Common myeloid progenitor, CD34-positive (primary cell): ENCODE measurements around the gene TACR1.

Experiments
- CTCF ChIA-PET: fragments of 350-600 bp; sonication (Branson Sonifier 250); formaldehyde crosslinking; loops from one replicate; lab custom pipeline; 2021; ENCODE audit warnings: antibody characterized with exemption; lab: Charles Lee
- POLR2A ChIA-PET: fragments of 350-600 bp; sonication (Branson Sonifier 250); formaldehyde crosslinking; loops from one replicate; lab custom pipeline; 2021; ENCODE audit warnings: antibody characterized with exemption; lab: Charles Lee
- DNase-seq, 3 donors: peaks; one replicate each; pipeline versions ENCODE4 v3.0.0 to v3.0.0-alpha.2; 2013
- H3K27ac ChIP-seq, 2 experiments: 1 replicate in 1 of 2; 2 replicates in 1 of 2; pipeline ENCODE4 v1.7.0; 2013; ENCODE audit warnings: inconsistent platforms in 2 of 2, low read length in 2 of 2, mild to moderate bottlenecking in 2 of 2, low read depth in 1 of 2, moderate library complexity in 1 of 2; ENCODE audit not compliant: severe bottlenecking in 2 of 2, insufficient read depth in 1 of 2, poor library complexity in 1 of 2
- H3K27me3 ChIP-seq, 5 experiments: replicated peaks in 2 of 5; 1 replicate in 3 of 5; 2 replicates in 2 of 5; pipeline versions ENCODE4 v1.6.1 to v1.7.0; 2013; ENCODE audit warnings: low read length in 4 of 5, mild to moderate bottlenecking in 2 of 5, moderate library complexity in 2 of 5, inconsistent platforms in 1 of 5; ENCODE audit not compliant: insufficient read depth in 5 of 5, control insufficient read depth in 4 of 5
- H3K36me3 ChIP-seq, 4 experiments: 1 replicate in 2 of 4; 2 replicates in 2 of 4; pipeline versions ENCODE4 v1.6.1 to v1.7.0; 2013; ENCODE audit warnings: low read length in 3 of 4, control low read depth in 1 of 4, mild to moderate bottlenecking in 1 of 4; ENCODE audit not compliant: control insufficient read depth in 4 of 4, insufficient read depth in 4 of 4
- H3K4me1 ChIP-seq, 4 experiments: 1 replicate in 3 of 4; 2 replicates in 1 of 4; pipeline versions ENCODE4 v1.6.1 to v1.7.1; 2013; ENCODE audit warnings: low read length in 3 of 4, mild to moderate bottlenecking in 3 of 4, control low read depth in 1 of 4, inconsistent platforms in 1 of 4, moderate library complexity in 1 of 4; ENCODE audit not compliant: control insufficient read depth in 4 of 4, insufficient read depth in 4 of 4; ENCODE audit errors: control extremely low read depth in 1 of 4
- H3K4me3 ChIP-seq, 7 experiments: 1 replicate in 4 of 7; 2 replicates in 3 of 7; pipeline versions ENCODE4 v1.5.1 to v1.7.0; 2013; ENCODE audit warnings: mild to moderate bottlenecking in 7 of 7, low read length in 6 of 7, moderate library complexity in 6 of 7, inconsistent platforms in 2 of 7, low read depth in 2 of 7, control low read depth in 1 of 7; ENCODE audit not compliant: insufficient read depth in 4 of 7, control insufficient read depth in 1 of 7; ENCODE audit errors: extremely low read depth in 1 of 7
- H3K9me3 ChIP-seq, 5 experiments: 1 replicate in 4 of 5; 2 replicates in 1 of 5; pipeline versions ENCODE4 v1.6.1 to v1.7.1; 2013; ENCODE audit warnings: low read length in 4 of 5, mild to moderate bottlenecking in 2 of 5, inconsistent platforms in 1 of 5, low read depth in 1 of 5, moderate library complexity in 1 of 5; ENCODE audit not compliant: control insufficient read depth in 4 of 5, insufficient read depth in 2 of 5; ENCODE audit errors: control extremely low read depth in 1 of 5
- WGBS: methylation state at CpG from one replicate; pipeline ENCODE4 v1.1.5; 2013; ENCODE audit not compliant: insufficient coverage; 5-methylcytosine and 5-hydroxymethylcytosine counted together

Gene TACR1

GRCh38 chr2:75200140-75201096, 1.1 kb upstream of the TACR1 start:
- ChIA-PET POLR2A (no interaction called here), CTCF (interaction anchor here (0.5 to 3.0 kb wide), 19 partner anchors 10 to 405 kb away, joined by 3 to 17 read pairs (median 4); no protein-coding TSS in a partner anchor)
- Histone ChIP-seq H3K9me3 (no peaks in the 10 kb centered on the region), H3K36me3 (no peaks in the 10 kb centered on the region), H3K4me1 (peaks cover 0 to 23% (median 16%) of the 10 kb centered on the region in 4 experiments), H3K4me3 (peak overlapping the region in 6 of 7 experiments; percentile 0 to 73 (median 54)), H3K27ac (no peak overlapping the region), H3K27me3 (peaks cover 0 to 57% (median 29%) of the 10 kb centered on the region in 5 experiments)
- WGBS, result under 1% methylated on average over 53 of the region's 57 CpGs
- DNase-seq, result peak in 2 of 3 donors; percentile 57 to 65

- CTCF ChIA-PET, result no interaction called here
Observed at GRCh38 chr2:75195076-75195691, 4.1 kb downstream of the TACR1 start.

GRCh38 chr2:75194184-75194868, 5.0 kb downstream of the TACR1 start:
- CTCF ChIA-PET, result interaction anchor here (0.9 kb wide), 1 partner anchor 12 kb away, joined by 3 read pairs; no protein-coding TSS in a partner anchor
- Histone ChIP-seq H3K9me3 (no peaks in the 10 kb centered on the region), H3K4me3 (no peak overlapping the region), H3K27me3 (peaks cover 0 to 28% (median 20%) of the 10 kb centered on the region in 5 experiments), H3K27ac (no peak overlapping the region), H3K36me3 (no peaks in the 10 kb centered on the region), H3K4me1 (peaks cover 0 to 11% (median 4%) of the 10 kb centered on the region in 4 experiments)
- POLR2A ChIA-PET, result no interaction called here
- DNase-seq, result peak in 2 of 3 donors; percentile 50 to 61
- WGBS, result 76% methylated on average over 2 of the region's 4 CpGs

More at GRCh38 chr2:75195076-75195691, 4.1 kb downstream of the TACR1 start:
- POLR2A ChIA-PET, result no interaction called here
- Histone ChIP-seq H3K27me3 (peaks cover 0 to 36% (median 25%) of the 10 kb centered on the region in 5 experiments), H3K27ac (no peak overlapping the region), H3K9me3 (no peaks in the 10 kb centered on the region), H3K36me3 (no peaks in the 10 kb centered on the region), H3K4me3 (no peak overlapping the region), H3K4me1 (peaks cover 0 to 20% (median 12%) of the 10 kb centered on the region in 4 experiments)
- no peak for DNase-seq
- no CpG with 5 or more reads among the region's 1 CpG for WGBS

- WGBS, result no CpG with 5 or more reads among the region's 1 CpG
- no peaks in the 10 kb centered on the region for H3K9me3 ChIP-seq
- no peak overlapping the region for H3K4me3 ChIP-seq
- ChIA-PET CTCF (no interaction called here), POLR2A (no interaction called here)
- no peaks in the 10 kb centered on the region for H3K36me3 ChIP-seq
- H3K27me3 ChIP-seq, result peaks cover 0 to 9% (median 2%) of the 10 kb centered on the region in 5 experiments
- H3K27ac ChIP-seq, result no peak overlapping the region
- DNase-seq, result no peak
- peaks cover 0 to 4% (median 0%) of the 10 kb centered on the region in 4 experiments for H3K4me1 ChIP-seq
Observed at GRCh38 chr2:75192496-75192895, 6.8 kb downstream of the TACR1 start.

- H3K27me3 ChIP-seq, result peaks cover 0 to 3% (median 0%) of the 10 kb centered on the region in 5 experiments
- H3K27ac ChIP-seq, result no peak overlapping the region
- WGBS, result no CpG with 5 or more reads among the region's 3 CpGs
- DNase-seq, result no peak
- no peaks in the 10 kb centered on the region for H3K9me3 ChIP-seq
- ChIA-PET POLR2A (no interaction called here), CTCF (interaction anchor here (1.2 kb wide), 1 partner anchor 9 kb away, joined by 3 read pairs; the partner anchor contains the start of gene TACR1)
- no peak overlapping the region for H3K4me3 ChIP-seq
- peaks cover 0 to 4% (median 0%) of the 10 kb centered on the region in 4 experiments for H3K4me1 ChIP-seq
- H3K36me3 ChIP-seq, result no peaks in the 10 kb centered on the region
Observed at GRCh38 chr2:75190271-75190990, 8.9 kb downstream of the TACR1 start.

- no peak overlapping the region for H3K4me3 ChIP-seq
- POLR2A ChIA-PET, result no interaction called here
Observed at GRCh38 chr2:75186821-75187220, 12.5 kb downstream of the TACR1 start.

More at GRCh38 chr2:75186821-75187220, 12.5 kb downstream of the TACR1 start:
- Histone ChIP-seq H3K4me1 (no peaks in the 10 kb centered on the region), H3K27me3 (peaks cover 0 to 3% (median 0%) of the 10 kb centered on the region in 5 experiments), H3K9me3 (no peaks in the 10 kb centered on the region), H3K36me3 (no peaks in the 10 kb centered on the region), H3K27ac (no peak overlapping the region)
- no peak for DNase-seq
- CTCF ChIA-PET, result no interaction called here
- WGBS, result 100% methylated on average over 1 of the region's 1 CpG
